Measurements from ENCODE around the gene RARRES1. TPM values are rescaled to one million over a fixed set of nuclear protein-coding genes. Genes with fewer than 3 reads are reported as not detected.

RARRES1 gene
- total RNA-seq, 1 experiment from 2014 or later, result 0.35 TPM

GRCh38 chr3:158769952-158770740 lies 37.9 kb upstream of the RARRES1 start (continued):
- no peak for TF ChIP-seq HMGXB4 (CRISPR knock-in tag; IDR thresholded peaks at IDR 0.05)

- no peak overlapping the region for H3K4me3 Mint-ChIP-seq
- ChIA-PET POLR2A (no interaction called here), CTCF (no interaction called here)
- no peak overlapping the region for H3K27ac Mint-ChIP-seq
- DNase-seq (ENCODE audit: low spot score), result no peak
- H3K36me3 Mint-ChIP-seq, result no peaks in the 10 kb centered on the region
- no peaks in the 10 kb centered on the region for H3K9me3 Mint-ChIP-seq
- no peaks in the 10 kb centered on the region; the same call in 1 of the 2 replicates for H3K27me3 Mint-ChIP-seq (ENCODE audit: low read depth)
- peaks cover 25% of the 10 kb centered on the region for H3K4me1 Mint-ChIP-seq
- no peak for ATAC-seq
- TF ChIP-seq AFF4 (CRISPR knock-in tag; IDR thresholded peaks at IDR 0.05; ENCODE audit: borderline replicate concordance) (no peak), GRHL2 (CRISPR knock-in tag; IDR thresholded peaks at IDR 0.05; ENCODE audit: insufficient replicate concordance, severe bottlenecking) (no peak), NR2C2 (CRISPR knock-in tag; IDR thresholded peaks at IDR 0.05) (no peak), ATF3 (CRISPR knock-in tag; conservative IDR thresholded peaks at IDR 0.05) (no peak), ZNF121 (CRISPR knock-in tag; IDR thresholded peaks at IDR 0.05) (no peak), ZSCAN18 (CRISPR knock-in tag; IDR thresholded peaks at IDR 0.05) (no peak)
- TF ChIP-seq, protein P1, sequence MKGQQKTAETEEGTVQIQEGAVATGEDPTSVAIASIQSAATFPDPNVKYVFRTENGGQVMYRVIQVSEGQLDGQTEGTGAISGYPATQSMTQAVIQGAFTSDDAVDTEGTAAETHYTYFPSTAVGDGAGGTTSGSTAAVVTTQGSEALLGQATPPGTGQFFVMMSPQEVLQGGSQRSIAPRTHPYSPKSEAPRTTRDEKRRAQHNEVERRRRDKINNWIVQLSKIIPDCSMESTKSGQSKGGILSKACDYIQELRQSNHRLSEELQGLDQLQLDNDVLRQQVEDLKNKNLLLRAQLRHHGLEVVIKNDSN (CRISPR knock-in tag; IDR thresholded peaks at IDR 0.05), result no peak
- TF ChIP-seq, protein P2, sequence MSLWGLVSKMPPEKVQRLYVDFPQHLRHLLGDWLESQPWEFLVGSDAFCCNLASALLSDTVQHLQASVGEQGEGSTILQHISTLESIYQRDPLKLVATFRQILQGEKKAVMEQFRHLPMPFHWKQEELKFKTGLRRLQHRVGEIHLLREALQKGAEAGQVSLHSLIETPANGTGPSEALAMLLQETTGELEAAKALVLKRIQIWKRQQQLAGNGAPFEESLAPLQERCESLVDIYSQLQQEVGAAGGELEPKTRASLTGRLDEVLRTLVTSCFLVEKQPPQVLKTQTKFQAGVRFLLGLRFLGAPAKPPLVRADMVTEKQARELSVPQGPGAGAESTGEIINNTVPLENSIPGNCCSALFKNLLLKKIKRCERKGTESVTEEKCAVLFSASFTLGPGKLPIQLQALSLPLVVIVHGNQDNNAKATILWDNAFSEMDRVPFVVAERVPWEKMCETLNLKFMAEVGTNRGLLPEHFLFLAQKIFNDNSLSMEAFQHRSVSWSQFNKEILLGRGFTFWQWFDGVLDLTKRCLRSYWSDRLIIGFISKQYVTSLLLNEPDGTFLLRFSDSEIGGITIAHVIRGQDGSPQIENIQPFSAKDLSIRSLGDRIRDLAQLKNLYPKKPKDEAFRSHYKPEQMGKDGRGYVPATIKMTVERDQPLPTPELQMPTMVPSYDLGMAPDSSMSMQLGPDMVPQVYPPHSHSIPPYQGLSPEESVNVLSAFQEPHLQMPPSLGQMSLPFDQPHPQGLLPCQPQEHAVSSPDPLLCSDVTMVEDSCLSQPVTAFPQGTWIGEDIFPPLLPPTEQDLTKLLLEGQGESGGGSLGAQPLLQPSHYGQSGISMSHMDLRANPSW (CRISPR knock-in tag; conservative IDR thresholded peaks at IDR 0.05; ENCODE audit: low read depth), result no peak
- TF ChIP-seq, protein P3, sequence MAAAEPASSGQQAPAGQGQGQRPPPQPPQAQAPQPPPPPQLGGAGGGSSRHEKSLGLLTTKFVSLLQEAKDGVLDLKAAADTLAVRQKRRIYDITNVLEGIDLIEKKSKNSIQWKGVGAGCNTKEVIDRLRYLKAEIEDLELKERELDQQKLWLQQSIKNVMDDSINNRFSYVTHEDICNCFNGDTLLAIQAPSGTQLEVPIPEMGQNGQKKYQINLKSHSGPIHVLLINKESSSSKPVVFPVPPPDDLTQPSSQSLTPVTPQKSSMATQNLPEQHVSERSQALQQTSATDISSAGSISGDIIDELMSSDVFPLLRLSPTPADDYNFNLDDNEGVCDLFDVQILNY (CRISPR knock-in tag; IDR thresholded peaks at IDR 0.05), result no peak
Measured at GRCh38 chr3:158769549-158769948, 37.3 kb upstream of the RARRES1 start.
